Ureter (tissue), 1 donor: ENCODE data around the gene CASP4. TPM values are rescaled to one million over a fixed set of nuclear protein-coding genes. Genes with fewer than 3 reads are reported as not detected.
"Not testable (repeated sequence)": the region's sequence is repeated elsewhere in the genome, so short reads cannot be mapped to it uniquely, and the experiment has no call there.

Experiments used
- DNase-seq: peaks from one replicate; pipeline ENCODE4 v3.0.0-alpha.2; 2020; ENCODE audit warnings: low spot score
- total RNA-seq: library from RNA; stranded (reverse); gene quantifications from one replicate; pipeline ENCODE4 v1.2.4, GENCODE V29; 2023
- donor health status: DM: yes; HTN: yes; CAD: no.

CASP4 gene
- total RNA-seq: 70.6 TPM

GRCh38 chr11:104968355-104968855, at the start of gene CASP4:
CASP4 (minus strand) TSS chr11:104968574; CDS start chr11:104968525, 49 bp downstream.
- peak; percentile 46 for DNase-seq

- no peak for DNase-seq
Measured at GRCh38 chr11:105007463-105007862, 39.1 kb upstream of the CASP4 start.

- DNase-seq: no peak
Measured at GRCh38 chr11:105005451-105005845, 37.1 kb upstream of the CASP4 start.

- DNase-seq: no peak
Measured at GRCh38 chr11:105004021-105004420, 35.6 kb upstream of the CASP4 start.

GRCh38 chr11:105003151-105003550, 34.8 kb upstream of the CASP4 start:
- no peak for DNase-seq

GRCh38 chr11:105000797-105001196, 32.4 kb upstream of the CASP4 start:
- no peak for DNase-seq

GRCh38 chr11:105000167-105000566, 31.8 kb upstream of the CASP4 start:
- DNase-seq: no peak

- DNase-seq: no peak
Measured at GRCh38 chr11:104999721-105000120, 31.3 kb upstream of the CASP4 start.

GRCh38 chr11:104997288-104997687, 28.9 kb upstream of the CASP4 start:
- no peak for DNase-seq

- no peak for DNase-seq
Measured at GRCh38 chr11:104995001-104995408, 26.6 kb upstream of the CASP4 start.

- DNase-seq: no peak
Measured at GRCh38 chr11:104992781-104993180, 24.4 kb upstream of the CASP4 start.

- no peak for DNase-seq
Measured at GRCh38 chr11:104991994-104992393, 23.6 kb upstream of the CASP4 start.

GRCh38 chr11:104984808-104985207, 16.4 kb upstream of the CASP4 start:
- DNase-seq: no peak

- no peak for DNase-seq
Measured at GRCh38 chr11:104979839-104980238, 11.5 kb upstream of the CASP4 start.

- no peak for DNase-seq
Measured at GRCh38 chr11:104973616-104974015, 5.2 kb upstream of the CASP4 start.

- not testable (repeated sequence) for DNase-seq
Measured at GRCh38 chr11:104972924-104973323, 4.5 kb upstream of the CASP4 start.

- DNase-seq: no peak
Measured at GRCh38 chr11:104970756-104971155, 2.4 kb upstream of the CASP4 start.

GRCh38 chr11:104968856-104969776, 742 bp upstream of the CASP4 start:
- DNase-seq: peak; percentile 44

- DNase-seq: no peak
Measured at GRCh38 chr11:104967534-104968354, 630 bp downstream of the CASP4 start.

GRCh38 chr11:104965735-104966134, 2.6 kb downstream of the CASP4 start:
- no peak for DNase-seq

- DNase-seq: no peak
Measured at GRCh38 chr11:104964247-104964646, 4.1 kb downstream of the CASP4 start.

- DNase-seq: no peak
Measured at GRCh38 chr11:104962852-104963251, 5.5 kb downstream of the CASP4 start.
